GM23248 (cell line): Measurements from ENCODE around the gene TEX44. TPM values are rescaled to one million over a fixed set of nuclear protein-coding genes. Genes with fewer than 3 reads are reported as not detected.

Experiments
- DNase-seq: peaks from one replicate; pipeline ENCODE4 v3.0.0-alpha.2; 2015
- H2AFZ ChIP-seq: fragments of 200-600 bp; sonication (generic); 2 replicates; pipeline ENCODE4 v1.6.1; 2016; ENCODE audit warnings: antibody characterized with exemption
- H3F3A ChIP-seq: fragments of 200-600 bp; sonication (generic); 2 replicates; pipeline ENCODE4 v1.6.1; 2016; ENCODE audit warnings: mild to moderate bottlenecking, antibody characterized with exemption, mixed run types; ENCODE audit not compliant: insufficient read depth
- H3K27ac ChIP-seq: fragments of 200-600 bp; sonication (generic); 2 replicates; pipeline ENCODE4 v1.5.1; 2016; ENCODE audit warnings: mild to moderate bottlenecking
- H3K27me3 ChIP-seq: fragments of 200-600 bp; sonication (generic); replicated peaks from 2 replicates; pipeline ENCODE4 v1.6.1; 2016; ENCODE audit warnings: mild to moderate bottlenecking; ENCODE audit not compliant: insufficient read depth
- H3K36me3 ChIP-seq: fragments of 200-600 bp; sonication (generic); 2 replicates; pipeline ENCODE4 v1.6.1; 2016; ENCODE audit warnings: low read depth, mild to moderate bottlenecking
- H3K4me1 ChIP-seq: fragments of 200-600 bp; sonication (generic); 2 replicates; pipeline ENCODE4 v1.6.1; 2016; ENCODE audit warnings: mild to moderate bottlenecking; ENCODE audit not compliant: insufficient read depth
- H3K4me2 ChIP-seq: fragments of 200-600 bp; sonication (generic); one replicate; pipeline ENCODE4 v1.6.1; 2016; ENCODE audit warnings: mild to moderate bottlenecking; ENCODE audit not compliant: unreplicated experiment
- H3K4me3 ChIP-seq: fragments of 200-600 bp; sonication (generic); 2 replicates; pipeline ENCODE4 v1.5.1; 2016; ENCODE audit warnings: mild to moderate bottlenecking
- H3K79me2 ChIP-seq: fragments of 200-600 bp; sonication (generic); 2 replicates; pipeline ENCODE4 v1.6.1; 2016; ENCODE audit warnings: mild to moderate bottlenecking; ENCODE audit not compliant: insufficient read depth
- H3K9ac ChIP-seq: fragments of 200-600 bp; sonication (generic); 2 replicates; pipeline ENCODE4 v1.6.1; 2016; ENCODE audit warnings: mild to moderate bottlenecking
- H3K9me2 ChIP-seq: fragments of 200-600 bp; sonication (generic); 2 replicates; pipeline ENCODE4 v1.6.1; 2016; ENCODE audit warnings: mixed run types, mild to moderate bottlenecking, moderate library complexity; ENCODE audit not compliant: insufficient read depth
- H3K9me3 ChIP-seq: fragments of 200-600 bp; sonication (generic); one replicate; pipeline ENCODE4 v1.6.1; 2017; ENCODE audit warnings: low read depth
- H4K20me1 ChIP-seq: fragments of 200-600 bp; sonication (generic); 2 replicates; pipeline ENCODE4 v1.6.0; 2016; ENCODE audit not compliant: insufficient read depth
- EZH2 ChIP-seq: fragments of 200-600 bp; sonication (generic); IDR thresholded peaks from 2 replicates; pipeline ENCODE4 v1.6.1; 2018; ENCODE audit warnings: antibody characterized with exemption, mild to moderate bottlenecking; ENCODE audit not compliant: insufficient read depth, poor library complexity, severe bottlenecking
- EZH2phosphoT487 ChIP-seq: fragments of 200-600 bp; sonication (generic); IDR thresholded peaks from 2 replicates; pipeline ENCODE4 v1.6.1; 2018; ENCODE audit warnings: antibody characterized with exemption, moderate library complexity, mild to moderate bottlenecking, low read depth; ENCODE audit not compliant: insufficient read depth
- WGBS, 2 experiments: methylation state at CpG; one replicate each; pipeline ENCODE4 v1.1.6; 2015 to 2017; ENCODE audit warnings: low lambda C conversion rate in 2 of 2, low coverage in 1 of 2; ENCODE audit errors: missing lambda C conversion rate in 2 of 2; 5-methylcytosine and 5-hydroxymethylcytosine counted together
- in situ Hi-C: fragments of 300-500 bp; cut with MboI; formaldehyde crosslinking; loops from 2 replicates; pipeline ENCODE4 v1.15.0; 2020
- polyA plus RNA-seq: library from polyadenylated mRNA; unstranded; fragments of >200 nt; fragmentation: Nextera tagmentation; extraction: Ambion mirVana; gene quantifications from 2 replicates; pipeline ENCODE4 v1.2.1, GENCODE V29; 2016
- total RNA-seq: library from RNA; depleted of rRNA; stranded (reverse); fragments of >200 nt; shearing (Covaris generic); gene quantifications from 2 replicates; pipeline ENCODE4 v1.2.3, GENCODE V29; 2014

TEX44 gene
- total and polyA plus RNA-seq, 2 experiments from 2014 or later = not detected

GRCh38 chr2:231604685-231605606 is 12.3 kb downstream of the TEX44 start:
- peak overlapping the region; percentile 92 for H3K4me2 ChIP-seq
- in situ Hi-C loops = no loop called here
- no peaks in the 10 kb centered on the region for H3K9me3 ChIP-seq
- peak overlapping the region; percentile 94 for H3K9ac ChIP-seq
- H3K36me3 ChIP-seq = no peaks in the 10 kb centered on the region
- H3K27me3 ChIP-seq = no peaks in the 10 kb centered on the region
- no peaks in the 10 kb centered on the region for H3F3A ChIP-seq
- no peak for TF ChIP-seq EZH2phosphoT487
- TF ChIP-seq EZH2 = no peak
- H2AFZ ChIP-seq = peak overlapping the region; percentile 54
- DNase-seq = peak; percentile 100
- H3K79me2 ChIP-seq = no peaks in the 10 kb centered on the region
- H3K9me2 ChIP-seq = no peaks in the 10 kb centered on the region
- H3K4me1 ChIP-seq = peaks cover 10% of the 10 kb centered on the region
- no peaks in the 10 kb centered on the region for H4K20me1 ChIP-seq
- H3K4me3 ChIP-seq = peak overlapping the region; percentile 66
- H3K27ac ChIP-seq = peak overlapping the region; percentile 76
- WGBS, 2 experiments = 24 to 25% methylated on average over 33 to 34 of the region's 54 CpGs

- H3K36me3 ChIP-seq = no peaks in the 10 kb centered on the region
- H3K4me1 ChIP-seq = peaks cover 10% of the 10 kb centered on the region
- in situ Hi-C loops = no loop called here
- H3K79me2 ChIP-seq = no peaks in the 10 kb centered on the region
- WGBS, 2 experiments = 83 to 84% methylated on average over 7 of the region's 7 CpGs
- H3K9me2 ChIP-seq = no peaks in the 10 kb centered on the region
- peak; percentile 21 for DNase-seq
- H3K9me3 ChIP-seq = no peaks in the 10 kb centered on the region
- no peak overlapping the region for H3K27ac ChIP-seq
- no peak overlapping the region for H2AFZ ChIP-seq
- no peaks in the 10 kb centered on the region for H4K20me1 ChIP-seq
- TF ChIP-seq EZH2 (no peak), EZH2phosphoT487 (no peak)
- H3K4me3 ChIP-seq = no peak overlapping the region
- H3F3A ChIP-seq = no peaks in the 10 kb centered on the region
- H3K9ac ChIP-seq = peak overlapping the region; percentile 94; the same call in 1 of the 2 replicates
- no peaks in the 10 kb centered on the region for H3K27me3 ChIP-seq
- no peak overlapping the region for H3K4me2 ChIP-seq
Observed at GRCh38 chr2:231605607-231606091, 13.0 kb downstream of the TEX44 start.

GRCh38 chr2:231606941-231607340 is 14.3 kb downstream of the TEX44 start:
- Histone ChIP-seq H3K79me2 (no peaks in the 10 kb centered on the region), H3K36me3 (no peaks in the 10 kb centered on the region), H3K27me3 (no peaks in the 10 kb centered on the region), H3K27ac (no peak overlapping the region), H3K4me3 (no peak overlapping the region), H4K20me1 (no peaks in the 10 kb centered on the region), H3K4me2 (no peak overlapping the region), H2AFZ (no peak overlapping the region), H3K9me3 (no peaks in the 10 kb centered on the region), H3K9me2 (no peaks in the 10 kb centered on the region), H3K4me1 (peaks cover 17% of the 10 kb centered on the region), H3K9ac (no peak overlapping the region), H3F3A (peaks cover 3% of the 10 kb centered on the region; the same call in 1 of the 2 replicates)
- 45 to 56% methylated on average over 6 of the region's 6 CpGs for WGBS, 2 experiments
- in situ Hi-C loops = no loop called here
- TF ChIP-seq EZH2 = no peak
- no peak for TF ChIP-seq EZH2phosphoT487
- DNase-seq = no peak

- in situ Hi-C loops = loop anchor here (10.0 kb wide), 1 partner anchor 103 kb away; no protein-coding TSS in a partner anchor
- Histone ChIP-seq H3K9me2 (no peaks in the 10 kb centered on the region), H4K20me1 (no peaks in the 10 kb centered on the region), H3K9ac (peak overlapping the region; percentile 93), H2AFZ (0 out of 2 replicates have a peak overlapping the region, but pooled peaks have one; percentile 68), H3K9me3 (no peaks in the 10 kb centered on the region), H3K79me2 (no peaks in the 10 kb centered on the region), H3K4me1 (peaks cover 12% of the 10 kb centered on the region), H3K27ac (peak overlapping the region; percentile 100), H3K4me3 (peak overlapping the region; percentile 52; the same call in 1 of the 2 replicates), H3F3A (peaks cover 17% of the 10 kb centered on the region), H3K36me3 (no peaks in the 10 kb centered on the region), H3K4me2 (peak overlapping the region; percentile 75), H3K27me3 (no peaks in the 10 kb centered on the region)
- 58 to 59% methylated on average over 9 of the region's 9 CpGs for WGBS, 2 experiments
- no peak for TF ChIP-seq EZH2
- no peak for TF ChIP-seq EZH2phosphoT487
- DNase-seq = peak; percentile 96
Observed at GRCh38 chr2:231611273-231612108, 18.8 kb downstream of the TEX44 start.
